Lower leg skin (tissue), 3 donors: ENCODE results near the gene ARAP3.

ENCODE experiments used
- POLR2A ChIP-seq, 2 donors: fragments of 450-650 bp; IDR thresholded peaks; one replicate each; pipeline ENCODE4 v1.6.1; 2016 to 2017; ENCODE audit warnings: antibody characterized with exemption in 2 of 2, mild to moderate bottlenecking in 1 of 2, moderate library complexity in 1 of 2
- TF ChIP-seq, protein P1 (sequence below), 3 donors: fragments of 450-650 bp; IDR thresholded peaks; one replicate each; pipeline ENCODE4 v1.5.1; 2016; ENCODE audit warnings: antibody characterized with exemption in 3 of 3, mild to moderate bottlenecking in 3 of 3, moderate library complexity in 2 of 3

GRCh38 chr5:141677415-141677814 lies 4.6 kb downstream of the ARAP3 start:
- TF ChIP-seq POLR2A (IDR thresholded peaks at IDR 0.05) = no peak
- TF ChIP-seq, protein P1, sequence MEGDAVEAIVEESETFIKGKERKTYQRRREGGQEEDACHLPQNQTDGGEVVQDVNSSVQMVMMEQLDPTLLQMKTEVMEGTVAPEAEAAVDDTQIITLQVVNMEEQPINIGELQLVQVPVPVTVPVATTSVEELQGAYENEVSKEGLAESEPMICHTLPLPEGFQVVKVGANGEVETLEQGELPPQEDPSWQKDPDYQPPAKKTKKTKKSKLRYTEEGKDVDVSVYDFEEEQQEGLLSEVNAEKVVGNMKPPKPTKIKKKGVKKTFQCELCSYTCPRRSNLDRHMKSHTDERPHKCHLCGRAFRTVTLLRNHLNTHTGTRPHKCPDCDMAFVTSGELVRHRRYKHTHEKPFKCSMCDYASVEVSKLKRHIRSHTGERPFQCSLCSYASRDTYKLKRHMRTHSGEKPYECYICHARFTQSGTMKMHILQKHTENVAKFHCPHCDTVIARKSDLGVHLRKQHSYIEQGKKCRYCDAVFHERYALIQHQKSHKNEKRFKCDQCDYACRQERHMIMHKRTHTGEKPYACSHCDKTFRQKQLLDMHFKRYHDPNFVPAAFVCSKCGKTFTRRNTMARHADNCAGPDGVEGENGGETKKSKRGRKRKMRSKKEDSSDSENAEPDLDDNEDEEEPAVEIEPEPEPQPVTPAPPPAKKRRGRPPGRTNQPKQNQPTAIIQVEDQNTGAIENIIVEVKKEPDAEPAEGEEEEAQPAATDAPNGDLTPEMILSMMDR (IDR thresholded peaks at IDR 0.05) = no peak
